Left renal pelvis (tissue), 4 donors: Measurements from ENCODE around the gene SSRP1. TPM values are rescaled to one million over a fixed set of nuclear protein-coding genes. Genes with fewer than 3 reads are reported as not detected.
A peak's percentile ranks its signal among the peaks of the same experiment; 100 is the strongest.
"Not testable (repeated sequence)": the region's sequence is repeated elsewhere in the genome, so short reads cannot be mapped to it uniquely, and the experiment has no call there.

Experiments used
- DNase-seq, 4 donors: peaks; one replicate each; pipeline ENCODE4 v3.0.0-alpha.2; 2013; ENCODE audit warnings: low read depth in 4 of 4, low spot score in 3 of 4
- polyA plus RNA-seq, 4 donors: library from polyadenylated mRNA; unstranded; fragments of 120-200 nt; gene quantifications; one replicate each; pipeline ENCODE4 v1.2.1, GENCODE V29; 2013; ENCODE audit not compliant: insufficient read length in 4 of 4

The SSRP1 gene
- polyA plus RNA-seq = 100 to 1,000 TPM; 116 to 210 (median 176) TPM

GRCh38 chr11:57335343-57336110, at the start of gene SSRP1:
SSRP1 (minus strand) TSS chr11:57335892; CDS start chr11:57335121, 771 bp downstream.
- DNase-seq = peak in 1 of 4 donors; percentile 77

- DNase-seq = no peak
Measured at GRCh38 chr11:57380975-57381374, 45.3 kb upstream of the SSRP1 start, which contains the start of gene PRG3. PRG3 (minus strand) TSS chr11:57381150; CDS start chr11:57380708, 442 bp downstream.

GRCh38 chr11:57379732-57380131, 44.0 kb upstream of the SSRP1 start:
- peak in 1 of 4 donors; percentile 21 for DNase-seq

- no peak for DNase-seq
Measured at GRCh38 chr11:57378186-57378585, 42.5 kb upstream of the SSRP1 start.

- DNase-seq = no peak
Measured at GRCh38 chr11:57377107-57377506, 41.4 kb upstream of the SSRP1 start.

- no peak for DNase-seq
Measured at GRCh38 chr11:57376095-57377090, 40.7 kb upstream of the SSRP1 start.

GRCh38 chr11:57375490-57375889, 39.8 kb upstream of the SSRP1 start:
- DNase-seq = no peak

GRCh38 chr11:57374966-57375365, 39.3 kb upstream of the SSRP1 start:
- DNase-seq = no peak

- no peak for DNase-seq
Measured at GRCh38 chr11:57373146-57373545, 37.5 kb upstream of the SSRP1 start.

- DNase-seq = no peak
Measured at GRCh38 chr11:57370941-57371340, 35.2 kb upstream of the SSRP1 start.

GRCh38 chr11:57370251-57370650, 34.6 kb upstream of the SSRP1 start:
- DNase-seq = no peak

- DNase-seq = no peak
Measured at GRCh38 chr11:57368845-57369232, 33.1 kb upstream of the SSRP1 start.

GRCh38 chr11:57368106-57368844, 32.6 kb upstream of the SSRP1 start:
- no peak for DNase-seq

- no peak for DNase-seq
Measured at GRCh38 chr11:57364851-57365660, 29.4 kb upstream of the SSRP1 start.

GRCh38 chr11:57363131-57364080, 27.7 kb upstream of the SSRP1 start:
- DNase-seq = no peak

- DNase-seq = no peak
Measured at GRCh38 chr11:57361926-57362325, 26.2 kb upstream of the SSRP1 start.

- DNase-seq = not testable (repeated sequence)
Measured at GRCh38 chr11:57361420-57361819, 25.7 kb upstream of the SSRP1 start.

GRCh38 chr11:57360991-57361390, 25.3 kb upstream of the SSRP1 start:
- DNase-seq = no peak
